ENCODE results near the gene DUSP15.

The DUSP15 gene

GRCh38 chr20:31870726-31871617 lies 645 bp upstream of the DUSP15 start:
- Histone ChIP-seq H3K18ac (ENCODE audit: low read depth in 1 of 2, low read length in 2 of 2) (no peak overlapping the region), H3K27me3 (ENCODE audit: control insufficient read depth in 1 of 2, insufficient read depth in 1 of 2, low read length in 2 of 2) (peaks cover 70 to 71% of the 10 kb centered on the region in 2 experiments), H2BK5ac (ENCODE audit: low read depth, low read length, poor library complexity, severe bottlenecking) (no peak overlapping the region), H3K9me3 (ENCODE audit: control insufficient read depth, low read length) (no peaks in the 10 kb centered on the region), H3K4me2 (ENCODE audit: low read length, poor library complexity, severe bottlenecking) (peak overlapping the region; percentile 79), H3K4me3 (ENCODE audit: insufficient read depth in 1 of 2, low read depth in 1 of 2, low read length in 2 of 2) (peak overlapping the region; percentile 59 to 72), H2AFZ (ENCODE audit: low read depth, low read length) (no peak overlapping the region), H3K79me1 (replicated peaks; ENCODE audit: low read length, poor library complexity, severe bottlenecking) (no peaks in the 10 kb centered on the region), H2BK120ac (ENCODE audit: low read depth, low read length) (no peak overlapping the region), H3K27ac (ENCODE audit: low read length, poor library complexity, severe bottlenecking) (no peak overlapping the region), H2AK5ac (ENCODE audit: low read length, severe bottlenecking) (no peak overlapping the region), H3K4me1 (ENCODE audit: control insufficient read depth, insufficient read depth, low read depth, low read length) (peaks cover 12% of the 10 kb centered on the region), H3K23ac (ENCODE audit: low read length in 2 of 2) (peak overlapping the region in 1 of 2 experiments; percentile 5), H4K91ac (ENCODE audit: low read length) (no peak overlapping the region), H3K4ac (ENCODE audit: low read depth in 1 of 2, low read length in 2 of 2) (no peak overlapping the region), H3K36me3 (ENCODE audit: control insufficient read depth in 1 of 2, insufficient read depth in 2 of 2, low read depth in 1 of 2, low read length in 2 of 2) (no peaks in the 10 kb centered on the region), H2BK12ac (ENCODE audit: low read length in 2 of 2) (no peak overlapping the region), H2BK15ac (ENCODE audit: low read depth, poor library complexity, severe bottlenecking) (peak overlapping the region; percentile 19), H3K14ac (ENCODE audit: low read length in 2 of 2) (no peak overlapping the region), H4K8ac (ENCODE audit: low read length) (peak overlapping the region; percentile 14), H3K9ac (ENCODE audit: low read length) (peak overlapping the region; percentile 81)
- WGBS = 16% methylated on average over 24 of the region's 24 CpGs
- DNase-seq = no peak

DNA sequence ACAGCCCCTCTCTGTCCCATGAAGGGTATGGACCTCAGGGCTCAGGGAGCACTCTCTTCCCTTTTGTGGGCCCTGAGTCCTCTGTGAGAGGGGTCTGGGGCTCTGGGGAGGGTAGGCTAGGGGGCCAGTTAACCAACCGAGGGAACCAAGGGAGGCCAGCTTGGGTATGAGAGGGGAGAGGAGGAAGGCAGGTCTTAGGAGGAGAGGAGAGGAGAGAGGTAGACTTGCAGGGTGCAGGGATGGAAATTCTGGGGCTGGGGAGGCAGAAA lies 720 bp downstream of the DUSP15 start:
- no peak for DNase-seq
- no peak overlapping the region for H3K27ac ChIP-seq (ENCODE audit: low read length, poor library complexity, severe bottlenecking)
- H3K9me3 ChIP-seq (ENCODE audit: control insufficient read depth, low read length) = no peaks in the 10 kb centered on the region
- H2BK120ac ChIP-seq (ENCODE audit: low read depth, low read length) = no peak overlapping the region
- H2BK5ac ChIP-seq (ENCODE audit: low read depth, low read length, poor library complexity, severe bottlenecking) = no peak overlapping the region
- no peak overlapping the region for H2BK15ac ChIP-seq (ENCODE audit: low read depth, poor library complexity, severe bottlenecking)
- H4K91ac ChIP-seq (ENCODE audit: low read length) = no peak overlapping the region
- no peak overlapping the region for H2AK5ac ChIP-seq (ENCODE audit: low read length, severe bottlenecking)
- H2BK12ac ChIP-seq (ENCODE audit: low read length in 2 of 2) = no peak overlapping the region
- H3K27me3 ChIP-seq (ENCODE audit: control insufficient read depth in 1 of 2, insufficient read depth in 1 of 2, low read length in 2 of 2) = peaks cover 78 to 83% of the 10 kb centered on the region in 2 experiments
- no peaks in the 10 kb centered on the region for H3K36me3 ChIP-seq (ENCODE audit: control insufficient read depth in 1 of 2, insufficient read depth in 2 of 2, low read depth in 1 of 2, low read length in 2 of 2)
- peak overlapping the region; percentile 85 for H2AFZ ChIP-seq (ENCODE audit: low read depth, low read length)
- H3K4me1 ChIP-seq (ENCODE audit: control insufficient read depth, insufficient read depth, low read depth, low read length) = peaks cover 12% of the 10 kb centered on the region
- no peaks in the 10 kb centered on the region for H3K79me1 ChIP-seq (replicated peaks; ENCODE audit: low read length, poor library complexity, severe bottlenecking)
- H3K9ac ChIP-seq (ENCODE audit: low read length) = peak overlapping the region; percentile 81
- peak overlapping the region in 1 of 2 experiments; percentile 97 for H3K23ac ChIP-seq (ENCODE audit: low read length in 2 of 2)
- WGBS = 18% methylated on average over 1 of the region's 1 CpG
- H3K4me3 ChIP-seq (ENCODE audit: insufficient read depth in 1 of 2, low read depth in 1 of 2, low read length in 2 of 2) = peak overlapping the region in 1 of 2 experiments; percentile 72
- H3K4ac ChIP-seq (ENCODE audit: low read depth in 1 of 2, low read length in 2 of 2) = no peak overlapping the region
- H4K8ac ChIP-seq (ENCODE audit: low read length) = no peak overlapping the region
- peak overlapping the region in 1 of 2 experiments; percentile 80 for H3K18ac ChIP-seq (ENCODE audit: low read depth in 1 of 2, low read length in 2 of 2)
- H3K4me2 ChIP-seq (ENCODE audit: low read length, poor library complexity, severe bottlenecking) = peak overlapping the region; percentile 79
- peak overlapping the region in 1 of 2 experiments; percentile 35 for H3K14ac ChIP-seq (ENCODE audit: low read length in 2 of 2)

DNA sequence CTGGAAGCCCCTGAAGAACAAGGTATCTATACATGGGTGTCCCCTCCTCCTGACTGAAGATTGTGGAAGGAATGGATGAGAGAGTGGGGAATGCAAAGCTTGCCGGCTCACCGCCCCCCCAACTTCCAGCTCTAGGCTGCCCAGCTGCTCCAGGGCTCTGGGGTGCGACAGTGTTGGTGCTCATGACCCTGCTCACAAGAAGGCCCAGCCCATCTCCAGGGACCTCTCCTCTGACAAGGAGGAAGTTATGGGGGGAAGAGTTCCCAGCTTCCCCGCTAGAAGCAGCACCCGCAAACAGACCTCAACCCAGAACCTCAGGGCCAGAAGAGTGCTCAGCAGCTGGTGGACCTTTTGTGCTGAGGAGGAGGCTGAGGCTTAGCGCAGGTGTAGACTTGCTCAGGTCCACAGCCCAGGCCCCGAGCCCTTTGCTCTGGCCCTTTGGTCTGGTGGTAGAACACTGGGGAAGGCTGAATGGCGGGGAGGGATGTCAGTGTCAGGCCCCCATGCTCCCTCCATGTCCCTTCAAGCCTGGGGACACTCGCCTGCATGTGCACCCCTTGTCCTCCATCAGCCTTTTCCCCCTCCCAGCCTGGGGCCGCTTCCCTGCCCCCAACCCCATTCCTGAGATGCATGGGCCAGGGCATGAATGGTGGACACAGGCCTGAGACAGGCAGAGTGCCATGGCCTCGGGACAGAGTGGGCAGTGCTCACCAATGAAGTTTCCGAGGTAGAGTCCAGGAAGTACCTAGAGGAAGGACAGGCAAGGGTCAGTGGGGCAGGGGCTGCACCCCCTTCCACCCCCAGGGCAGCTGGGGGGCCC lies 1.3 kb downstream of the DUSP15 start:
- Histone ChIP-seq H4K91ac (ENCODE audit: low read length) (no peak overlapping the region), H3K23ac (ENCODE audit: low read length in 2 of 2) (no peak overlapping the region), H3K27ac (ENCODE audit: low read length, poor library complexity, severe bottlenecking) (no peak overlapping the region), H3K4me3 (ENCODE audit: insufficient read depth in 1 of 2, low read depth in 1 of 2, low read length in 2 of 2) (no peak overlapping the region), H2BK12ac (ENCODE audit: low read length in 2 of 2) (no peak overlapping the region), H2AFZ (ENCODE audit: low read depth, low read length) (no peak overlapping the region), H3K36me3 (ENCODE audit: control insufficient read depth in 1 of 2, insufficient read depth in 2 of 2, low read depth in 1 of 2, low read length in 2 of 2) (no peaks in the 10 kb centered on the region), H3K79me1 (replicated peaks; ENCODE audit: low read length, poor library complexity, severe bottlenecking) (no peaks in the 10 kb centered on the region), H3K4ac (ENCODE audit: low read depth in 1 of 2, low read length in 2 of 2) (no peak overlapping the region), H3K14ac (ENCODE audit: low read length in 2 of 2) (no peak overlapping the region), H3K27me3 (ENCODE audit: control insufficient read depth in 1 of 2, insufficient read depth in 1 of 2, low read length in 2 of 2) (peaks cover 81 to 86% of the 10 kb centered on the region in 2 experiments), H4K8ac (ENCODE audit: low read length) (no peak overlapping the region), H3K9ac (ENCODE audit: low read length) (no peak overlapping the region), H2BK5ac (ENCODE audit: low read depth, low read length, poor library complexity, severe bottlenecking) (no peak overlapping the region), H2BK120ac (ENCODE audit: low read depth, low read length) (no peak overlapping the region), H3K9me3 (ENCODE audit: control insufficient read depth, low read length) (no peaks in the 10 kb centered on the region), H2BK15ac (ENCODE audit: low read depth, poor library complexity, severe bottlenecking) (no peak overlapping the region), H3K18ac (ENCODE audit: low read depth in 1 of 2, low read length in 2 of 2) (no peak overlapping the region), H3K4me1 (ENCODE audit: control insufficient read depth, insufficient read depth, low read depth, low read length) (peaks cover 12% of the 10 kb centered on the region), H3K4me2 (ENCODE audit: low read length, poor library complexity, severe bottlenecking) (no peak overlapping the region), H2AK5ac (ENCODE audit: low read length, severe bottlenecking) (no peak overlapping the region)
- DNase-seq = no peak
- 87% methylated on average over 11 of the region's 12 CpGs for WGBS

- Histone ChIP-seq H3K9me3 (ENCODE audit: control insufficient read depth, low read length) (no peaks in the 10 kb centered on the region), H3K14ac (ENCODE audit: low read length in 2 of 2) (no peak overlapping the region), H2BK15ac (ENCODE audit: low read depth, poor library complexity, severe bottlenecking) (no peak overlapping the region), H2BK12ac (ENCODE audit: low read length in 2 of 2) (no peak overlapping the region), H3K27me3 (ENCODE audit: control insufficient read depth in 1 of 2, insufficient read depth in 1 of 2, low read length in 2 of 2) (peaks cover 81 to 87% of the 10 kb centered on the region in 2 experiments), H2BK120ac (ENCODE audit: low read depth, low read length) (no peak overlapping the region), H3K27ac (ENCODE audit: low read length, poor library complexity, severe bottlenecking) (no peak overlapping the region), H4K91ac (ENCODE audit: low read length) (no peak overlapping the region), H3K23ac (ENCODE audit: low read length in 2 of 2) (no peak overlapping the region), H3K9ac (ENCODE audit: low read length) (no peak overlapping the region), H2AFZ (ENCODE audit: low read depth, low read length) (no peak overlapping the region), H3K36me3 (ENCODE audit: control insufficient read depth in 1 of 2, insufficient read depth in 2 of 2, low read depth in 1 of 2, low read length in 2 of 2) (no peaks in the 10 kb centered on the region), H3K4ac (ENCODE audit: low read depth in 1 of 2, low read length in 2 of 2) (no peak overlapping the region), H3K4me3 (ENCODE audit: insufficient read depth in 1 of 2, low read depth in 1 of 2, low read length in 2 of 2) (no peak overlapping the region), H2BK5ac (ENCODE audit: low read depth, low read length, poor library complexity, severe bottlenecking) (no peak overlapping the region), H3K18ac (ENCODE audit: low read depth in 1 of 2, low read length in 2 of 2) (no peak overlapping the region), H4K8ac (ENCODE audit: low read length) (no peak overlapping the region), H3K79me1 (replicated peaks; ENCODE audit: low read length, poor library complexity, severe bottlenecking) (no peaks in the 10 kb centered on the region), H3K4me2 (ENCODE audit: low read length, poor library complexity, severe bottlenecking) (no peak overlapping the region), H3K4me1 (ENCODE audit: control insufficient read depth, insufficient read depth, low read depth, low read length) (peaks cover 19% of the 10 kb centered on the region), H2AK5ac (ENCODE audit: low read length, severe bottlenecking) (no peak overlapping the region)
- DNase-seq = no peak
- 59% methylated on average over 3 of the region's 3 CpGs for WGBS
These were observed 4.1 kb downstream of the DUSP15 start for GRCh38 chr20:31866221-31866620.

Measured in mesenchymal stem cell (in vitro differentiated cells and primary cell).